Fibroblast of lung (primary cell): ENCODE measurements around the gene PDGFC.

Source experiments
- CTCF ChIP-seq, 2 donors: IDR thresholded peaks in 1 of 2; conservative IDR thresholded peaks in 1 of 2; 1 replicate in 1 of 2; 2 replicates in 1 of 2; pipeline ENCODE4 v1.5.1; 2011 to 2012; ENCODE audit warnings: low read length in 2 of 2, control low read depth in 1 of 2, inconsistent platforms in 1 of 2, low read depth in 1 of 2, mild to moderate bottlenecking in 1 of 2
- EZH2 ChIP-seq: IDR thresholded peaks from 2 replicates; pipeline ENCODE4 v1.5.1; 2012; ENCODE audit warnings: low read length, control low read depth, mild to moderate bottlenecking; ENCODE audit errors: missing control alignments

GRCh38 chr4:156942991-156943390 lies 28.6 kb downstream of the PDGFC start:
- TF ChIP-seq CTCF (conservative IDR thresholded peaks at IDR 0.05 in 1 of 2, IDR thresholded peaks at IDR 0.05 in 1 of 2; ENCODE audit: low read depth in 1 of 2, low read length in 2 of 2): no peak
- no peak for TF ChIP-seq EZH2
